Body of pancreas (tissue), 4 donors: ENCODE data around the gene WHRN.

Source experiments
- POLR2A ChIP-seq, 3 donors: fragments of 450-650 bp; IDR thresholded peaks; one replicate each; pipeline ENCODE4 v1.6.1; 2016; ENCODE audit warnings: antibody characterized with exemption in 3 of 3, mild to moderate bottlenecking in 2 of 3
- TF ChIP-seq, protein P1 (sequence below), 7 experiments: fragments of 450-650 bp in 4 of 7; fragments of 200-600 bp in 3 of 7; sonication (generic) in 3 of 7; IDR thresholded peaks; one replicate each; pipeline ENCODE4 v1.5.1; 2016 to 2019; ENCODE audit warnings: antibody characterized with exemption in 7 of 7

- no peak for TF ChIP-seq POLR2A (IDR thresholded peaks at IDR 0.05)
- TF ChIP-seq, protein P1, sequence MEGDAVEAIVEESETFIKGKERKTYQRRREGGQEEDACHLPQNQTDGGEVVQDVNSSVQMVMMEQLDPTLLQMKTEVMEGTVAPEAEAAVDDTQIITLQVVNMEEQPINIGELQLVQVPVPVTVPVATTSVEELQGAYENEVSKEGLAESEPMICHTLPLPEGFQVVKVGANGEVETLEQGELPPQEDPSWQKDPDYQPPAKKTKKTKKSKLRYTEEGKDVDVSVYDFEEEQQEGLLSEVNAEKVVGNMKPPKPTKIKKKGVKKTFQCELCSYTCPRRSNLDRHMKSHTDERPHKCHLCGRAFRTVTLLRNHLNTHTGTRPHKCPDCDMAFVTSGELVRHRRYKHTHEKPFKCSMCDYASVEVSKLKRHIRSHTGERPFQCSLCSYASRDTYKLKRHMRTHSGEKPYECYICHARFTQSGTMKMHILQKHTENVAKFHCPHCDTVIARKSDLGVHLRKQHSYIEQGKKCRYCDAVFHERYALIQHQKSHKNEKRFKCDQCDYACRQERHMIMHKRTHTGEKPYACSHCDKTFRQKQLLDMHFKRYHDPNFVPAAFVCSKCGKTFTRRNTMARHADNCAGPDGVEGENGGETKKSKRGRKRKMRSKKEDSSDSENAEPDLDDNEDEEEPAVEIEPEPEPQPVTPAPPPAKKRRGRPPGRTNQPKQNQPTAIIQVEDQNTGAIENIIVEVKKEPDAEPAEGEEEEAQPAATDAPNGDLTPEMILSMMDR (IDR thresholded peaks at IDR 0.05): no peak
Observed at GRCh38 chr9:114475412-114476135, 29.7 kb downstream of the WHRN start.
